Naive thymus-derived CD4-positive, alpha-beta T cell (primary cell): ENCODE results near the gene WWOX. TPM values are rescaled to one million over a fixed set of nuclear protein-coding genes. Genes with fewer than 3 reads are reported as not detected.
A peak's percentile ranks its signal among the peaks of the same experiment; 100 is the strongest.

ENCODE experiments used
- ATAC-seq: fragments of 150-1000 bp; cut with Tn5 transposase; 2 replicates; pipeline ENCODE4 v1.10.0; 2021; ENCODE audit warnings: mild to moderate bottlenecking, moderate library complexity
- CTCF ChIA-PET: fragments of 350-600 bp; sonication (Branson Sonifier 250); formaldehyde crosslinking; loops from one replicate; lab custom pipeline; 2021; ENCODE audit warnings: antibody characterized with exemption; lab: Charles Lee
- POLR2A ChIA-PET: fragments of 350-600 bp; sonication (Branson Sonifier 250); formaldehyde crosslinking; loops from one replicate; lab custom pipeline; 2021; ENCODE audit warnings: antibody characterized with exemption, inconsistent platforms; lab: Charles Lee
- DNase-seq, 9 donors: peaks; one replicate each; pipeline versions ENCODE4 v3.0.0 to v3.0.0-alpha.2; 2020 to 2022; ENCODE audit warnings: mixed read lengths in 1 of 9
- H3K27ac ChIP-seq: one replicate; pipeline ENCODE4 v1.7.0; 2013; ENCODE audit warnings: mild to moderate bottlenecking, low read depth, low read length, moderate library complexity
- H3K27me3 ChIP-seq, 2 donors: one replicate each; pipeline ENCODE4 v1.7.0; 2013; ENCODE audit warnings: low read length in 2 of 2, mild to moderate bottlenecking in 2 of 2, moderate library complexity in 2 of 2; ENCODE audit not compliant: control insufficient read depth in 2 of 2, insufficient read depth in 2 of 2
- H3K36me3 ChIP-seq, 3 experiments: 1 replicate in 2 of 3; 2 replicates in 1 of 3; pipeline ENCODE4 v1.7.0; 2013; ENCODE audit warnings: low read length in 3 of 3, mild to moderate bottlenecking in 3 of 3, moderate library complexity in 1 of 3; ENCODE audit not compliant: insufficient read depth in 3 of 3, control insufficient read depth in 2 of 3
- H3K4me1 ChIP-seq, 2 donors: one replicate each; pipeline ENCODE4 v1.7.0; 2013; ENCODE audit warnings: low read length in 2 of 2, mild to moderate bottlenecking in 2 of 2, moderate library complexity in 1 of 2; ENCODE audit not compliant: control insufficient read depth in 2 of 2, insufficient read depth in 2 of 2
- H3K4me3 ChIP-seq: 2 replicates; pipeline ENCODE4 v1.7.0; 2013; ENCODE audit warnings: mild to moderate bottlenecking, low read length
- H3K9me3 ChIP-seq, 3 experiments: 1 replicate in 2 of 3; 2 replicates in 1 of 3; pipeline ENCODE4 v1.7.0; 2013; ENCODE audit warnings: low read length in 3 of 3; ENCODE audit not compliant: control insufficient read depth in 2 of 3
- H3K27ac Mint-ChIP-seq, 9 donors: one replicate each; pipeline ENCODE4 v1.8.0; 2020 to 2022; ENCODE audit warnings: mixed read lengths in 9 of 9, mild to moderate bottlenecking in 8 of 9, moderate library complexity in 5 of 9, inconsistent platforms in 2 of 9
- H3K27me3 Mint-ChIP-seq, 5 donors: one replicate each; pipeline ENCODE4 v1.8.0; 2021 to 2022; ENCODE audit warnings: mixed read lengths in 5 of 5, mild to moderate bottlenecking in 1 of 5
- H3K36me3 Mint-ChIP-seq, 5 donors: one replicate each; pipeline ENCODE4 v1.8.0; 2020 to 2022; ENCODE audit warnings: mixed read lengths in 5 of 5, mild to moderate bottlenecking in 3 of 5, inconsistent platforms in 1 of 5
- H3K4me1 Mint-ChIP-seq, 7 donors: one replicate each; pipeline ENCODE4 v1.8.0; 2020 to 2022; ENCODE audit warnings: mixed read lengths in 7 of 7, mild to moderate bottlenecking in 3 of 7, inconsistent platforms in 1 of 7
- H3K4me3 Mint-ChIP-seq, 10 donors: one replicate each; pipeline ENCODE4 v1.8.0; 2020 to 2022; ENCODE audit warnings: mild to moderate bottlenecking in 10 of 10, mixed read lengths in 10 of 10, moderate library complexity in 6 of 10, inconsistent platforms in 2 of 10
- H3K9me3 Mint-ChIP-seq, 11 donors: one replicate each; pipeline ENCODE4 v1.8.0; 2020 to 2022; ENCODE audit warnings: mixed read lengths in 11 of 11, mild to moderate bottlenecking in 4 of 11, inconsistent platforms in 1 of 11, moderate library complexity in 1 of 11
- intact Hi-C, 2 donors: fragments of 100-400 bp; cut with micrococcal nuclease; formaldehyde crosslinking; loops; one replicate each; pipeline ENCODE4 v1.15.1; 2023
- polyA plus RNA-seq, 2 donors: library from polyadenylated mRNA; unstranded; fragments of 300-500 nt; fragmentation: Illumina TruSeq; gene quantifications; one replicate each; pipeline ENCODE4 v1.2.3, GENCODE V29; 2021
- total RNA-seq, 6 experiments: library from RNA in 5 of 6; stranded (reverse) in 5 of 6; gene quantifications; 1 replicate in 5 of 6; 2 replicates in 1 of 6; pipeline ENCODE4 v1.2.3 and lab custom pipeline; 2021 to 2026

WWOX gene
- total and polyA plus RNA-seq, 7 experiments from 2014 or later, result 13.8 to 31.1 (median 20.8) TPM

- no peak overlapping the region for H3K27ac ChIP-seq
- no peak overlapping the region for H3K4me3 ChIP-seq
- no peaks in the 10 kb centered on the region for H3K9me3 ChIP-seq
- no peak for ATAC-seq
- intact Hi-C loops, result loop anchor here in 1 of 2 donors (10.0 kb wide), 1 partner anchor 705 kb away; the partner anchor contains the start of gene MAF
- peaks cover 0 to 10% of the 10 kb centered on the region in 2 donors for H3K4me1 ChIP-seq
- no peaks in the 10 kb centered on the region for H3K27me3 ChIP-seq
- CTCF ChIA-PET, result interaction anchor here (0.6 kb wide), 1 partner anchor 984 kb away, joined by 4 read pairs; no protein-coding TSS in a partner anchor
- no peak for DNase-seq
- Mint-ChIP-seq H3K4me3 (no peak overlapping the region), H3K9me3 (peaks cover 0 to 3% (median 0%) of the 10 kb centered on the region in 11 donors), H3K27ac (peak overlapping the region in 1 of 9 donors; percentile 13), H3K36me3 (peaks cover 0 to 7% (median 5%) of the 10 kb centered on the region in 5 donors), H3K27me3 (no peaks in the 10 kb centered on the region), H3K4me1 (peaks cover 0 to 28% (median 5%) of the 10 kb centered on the region in 7 donors)
- no peaks in the 10 kb centered on the region for H3K36me3 ChIP-seq
- POLR2A ChIA-PET, result no interaction called here
Observed at GRCh38 chr16:78900044-78900811, 800.8 kb downstream of the WWOX start.

DNA sequence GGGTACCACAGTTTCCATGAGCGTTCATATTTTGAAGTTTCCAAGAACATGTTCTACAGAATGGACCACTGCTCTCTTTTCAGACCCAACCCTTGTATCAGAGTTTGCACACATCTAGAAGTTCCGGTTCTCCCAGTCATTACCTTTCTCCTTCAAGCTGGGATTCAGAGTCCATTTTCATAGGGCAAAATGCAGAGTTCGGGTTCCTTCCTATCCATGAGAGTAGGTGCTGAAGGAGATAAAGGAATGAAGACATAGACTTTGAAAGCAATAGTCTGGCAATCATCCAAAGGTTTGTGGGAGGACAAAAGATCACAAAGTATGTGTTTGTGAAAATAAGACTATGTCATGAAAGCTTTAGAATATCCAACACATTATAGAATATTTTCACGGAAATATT is 801.5 kb downstream of the WWOX start:
- no peak overlapping the region for H3K27ac Mint-ChIP-seq
- no peak overlapping the region for H3K27ac ChIP-seq
- no peak overlapping the region for H3K4me3 ChIP-seq
- ChIA-PET CTCF (no interaction called here), POLR2A (no interaction called here)
- peaks cover 0 to 23% (median 5%) of the 10 kb centered on the region in 7 donors for H3K4me1 Mint-ChIP-seq
- no peaks in the 10 kb centered on the region for H3K36me3 ChIP-seq
- H3K27me3 Mint-ChIP-seq, result no peaks in the 10 kb centered on the region
- H3K36me3 Mint-ChIP-seq, result peaks cover 0 to 7% (median 5%) of the 10 kb centered on the region in 5 donors
- intact Hi-C loops, result loop anchor here in 1 of 2 donors (10.0 kb wide), 1 partner anchor 704 kb away; the partner anchor contains the start of gene MAF
- H3K4me1 ChIP-seq, result peaks cover 0 to 4% of the 10 kb centered on the region in 2 donors
- H3K4me3 Mint-ChIP-seq, result peak overlapping the region in 1 of 10 donors; percentile 51
- DNase-seq (no peak), ATAC-seq (no peak)
- no peaks in the 10 kb centered on the region for H3K27me3 ChIP-seq
- H3K9me3 Mint-ChIP-seq, result peaks cover 0 to 2% (median 0%) of the 10 kb centered on the region in 11 donors
- H3K9me3 ChIP-seq, result no peaks in the 10 kb centered on the region

- Mint-ChIP-seq H3K27ac (no peak overlapping the region), H3K36me3 (peaks cover 0 to 7% (median 5%) of the 10 kb centered on the region in 5 donors), H3K4me1 (peaks cover 0 to 23% (median 5%) of the 10 kb centered on the region in 7 donors), H3K9me3 (peaks cover 0 to 6% (median 0%) of the 10 kb centered on the region in 11 donors), H3K4me3 (no peak overlapping the region), H3K27me3 (no peaks in the 10 kb centered on the region)
- ATAC-seq (no peak), DNase-seq (no peak)
- H3K27ac ChIP-seq, result no peak overlapping the region
- H3K27me3 ChIP-seq, result no peaks in the 10 kb centered on the region
- H3K36me3 ChIP-seq, result no peaks in the 10 kb centered on the region
- ChIA-PET CTCF (no interaction called here), POLR2A (no interaction called here)
- intact Hi-C loops, result loop anchor here in 1 of 2 donors (10.0 kb wide), 1 partner anchor 702 kb away; the partner anchor contains the start of gene MAF
- no peaks in the 10 kb centered on the region for H3K9me3 ChIP-seq
- no peak overlapping the region for H3K4me3 ChIP-seq
- no peaks in the 10 kb centered on the region for H3K4me1 ChIP-seq
Observed at GRCh38 chr16:78902321-78902720, 802.9 kb downstream of the WWOX start.

DNA sequence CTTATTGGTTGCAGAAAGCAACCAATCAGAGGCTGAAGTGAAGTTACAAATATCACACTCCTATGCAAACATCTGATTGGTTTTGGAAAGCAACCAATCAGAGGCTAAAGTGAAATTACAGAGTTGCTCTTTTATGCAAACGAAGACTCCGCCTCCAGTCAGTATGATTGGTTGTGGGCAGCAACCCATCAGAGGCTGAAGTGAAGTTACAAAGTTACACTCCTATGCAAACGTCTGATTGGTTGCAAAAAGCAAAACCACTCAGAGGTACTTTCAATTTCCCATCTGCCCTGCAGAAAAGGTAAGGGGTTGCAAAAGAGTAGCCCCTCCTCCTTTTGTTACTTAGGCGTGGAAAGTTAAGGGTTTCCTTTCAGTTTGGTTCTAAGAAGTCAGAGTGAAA is 803.8 kb downstream of the WWOX start:
- ChIA-PET CTCF (no interaction called here), POLR2A (no interaction called here)
- H3K4me3 ChIP-seq, result no peak overlapping the region
- H3K27me3 ChIP-seq, result no peaks in the 10 kb centered on the region
- Mint-ChIP-seq H3K27me3 (no peaks in the 10 kb centered on the region), H3K27ac (no peak overlapping the region), H3K9me3 (peaks cover 0 to 6% (median 0%) of the 10 kb centered on the region in 11 donors), H3K36me3 (peaks cover 0 to 7% (median 5%) of the 10 kb centered on the region in 5 donors), H3K4me1 (peaks cover 0 to 23% (median 5%) of the 10 kb centered on the region in 7 donors), H3K4me3 (no peak overlapping the region)
- H3K9me3 ChIP-seq, result no peaks in the 10 kb centered on the region
- no peak overlapping the region for H3K27ac ChIP-seq
- intact Hi-C loops, result loop anchor here in 1 of 2 donors (10.0 kb wide), 1 partner anchor 702 kb away; the partner anchor contains the start of gene MAF
- DNase-seq (no peak), ATAC-seq (no peak)
- no peaks in the 10 kb centered on the region for H3K36me3 ChIP-seq
- H3K4me1 ChIP-seq, result no peaks in the 10 kb centered on the region

GRCh38 chr16:78903843-78904242 is 804.4 kb downstream of the WWOX start:
- POLR2A ChIA-PET, result no interaction called here
- no peaks in the 10 kb centered on the region for H3K27me3 ChIP-seq

DNA sequence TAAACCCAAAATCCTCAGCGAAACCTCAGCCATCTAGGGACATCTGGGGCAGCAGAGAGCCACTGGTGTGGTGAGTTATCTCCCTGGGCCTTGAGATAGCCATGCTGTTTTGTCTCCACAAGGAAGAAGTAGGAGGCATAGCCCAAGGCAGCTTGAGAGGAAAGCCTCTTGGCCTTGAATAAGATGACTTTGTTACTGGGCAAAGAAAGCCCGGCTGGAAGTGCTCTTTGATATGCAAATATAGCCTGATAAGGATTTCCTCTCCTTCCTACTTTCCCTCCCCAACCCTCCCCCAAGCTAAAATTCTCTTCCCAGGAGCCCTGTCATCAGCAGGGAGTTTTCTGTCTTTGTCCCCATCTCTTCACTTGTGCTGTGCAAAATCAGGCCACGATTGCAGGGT is 806.7 kb downstream of the WWOX start:
- intact Hi-C loops, result loop anchor here in 1 of 2 donors (10.0 kb wide), 1 partner anchor 699 kb away; the partner anchor contains the start of gene MAF
- ChIA-PET POLR2A (no interaction called here), CTCF (no interaction called here)
- Histone ChIP-seq H3K36me3 (no peaks in the 10 kb centered on the region), H3K4me1 (no peaks in the 10 kb centered on the region), H3K4me3 (no peak overlapping the region), H3K27me3 (no peaks in the 10 kb centered on the region), H3K27ac (no peak overlapping the region), H3K9me3 (peaks cover 0 to 8% (median 0%) of the 10 kb centered on the region in 3 experiments)
- ATAC-seq, result no peak
- Mint-ChIP-seq H3K36me3 (peaks cover 3 to 31% (median 9%) of the 10 kb centered on the region in 5 donors), H3K9me3 (peaks cover 0 to 28% (median 11%) of the 10 kb centered on the region in 11 donors), H3K27me3 (no peaks in the 10 kb centered on the region), H3K4me3 (no peak overlapping the region), H3K4me1 (peaks cover 0 to 13% (median 0%) of the 10 kb centered on the region in 7 donors), H3K27ac (no peak overlapping the region)
- DNase-seq, result no peak

More at GRCh38 chr16:78903843-78904242, 804.4 kb downstream of the WWOX start:
- no peak overlapping the region for H3K27ac Mint-ChIP-seq
- intact Hi-C loops, result loop anchor here in 1 of 2 donors (10.0 kb wide), 1 partner anchor 701 kb away; the partner anchor contains the start of gene MAF
- H3K9me3 Mint-ChIP-seq, result peaks cover 0 to 10% (median 1%) of the 10 kb centered on the region in 11 donors
- peaks cover 0 to 10% (median 5%) of the 10 kb centered on the region in 5 donors for H3K36me3 Mint-ChIP-seq
- CTCF ChIA-PET, result no interaction called here
- no peak overlapping the region for H3K4me3 ChIP-seq
- peaks cover 0 to 23% (median 3%) of the 10 kb centered on the region in 7 donors for H3K4me1 Mint-ChIP-seq
- ATAC-seq (no peak), DNase-seq (no peak)
- no peak overlapping the region for H3K4me3 Mint-ChIP-seq
- no peaks in the 10 kb centered on the region for H3K36me3 ChIP-seq
- no peaks in the 10 kb centered on the region for H3K4me1 ChIP-seq
- no peaks in the 10 kb centered on the region for H3K27me3 Mint-ChIP-seq
- no peak overlapping the region for H3K27ac ChIP-seq
- H3K9me3 ChIP-seq, result no peaks in the 10 kb centered on the region
